HCT116 (cell line): Measurements from ENCODE around the gene C15orf62. TPM values are rescaled to one million over a fixed set of nuclear protein-coding genes. Genes with fewer than 3 reads are reported as not detected.

ENCODE experiments used
- ATAC-seq: fragments of 200-7000 bp; cut with Tn5 transposase; 2 replicates; pipeline ENCODE4 v1.9.1; 2020; ENCODE audit warnings: mild to moderate bottlenecking, moderate library complexity
- BruUV-seq: library from RNA; stranded (reverse); fragments of 400-500 nt; replicated peaks from 2 replicates; lab custom pipeline; 2021; lab: Mats Ljungman, UMichigan
- CTCF ChIA-PET: fragments of 300-600 bp; sonication (Branson Sonifier 250); formaldehyde crosslinking; loops from one replicate; lab custom pipeline; 2021; ENCODE audit warnings: antibody characterized with exemption; lab: Charles Lee
- POLR2A ChIA-PET: fragments of 300-600, 350-600 bp; sonication (Branson Sonifier 250); formaldehyde crosslinking; loops from one replicate; lab custom pipeline; 2021; ENCODE audit warnings: antibody characterized with exemption; lab: Charles Lee
- RAD21 ChIA-PET, 2 experiments: fragments of 300-600 bp; sonication (Branson Sonifier 250); formaldehyde crosslinking; loops; one replicate each; lab custom pipeline; 2023; ENCODE audit warnings: low total read pairs in 2 of 2; ENCODE audit not compliant: uncharacterized antibody in 2 of 2, unreplicated experiment in 2 of 2, low non-redundant PET in 1 of 2; lab: Charles Lee
- DNase-seq: peaks from one replicate; pipeline ENCODE4 v3.0.0-alpha.2; 2010; ENCODE audit warnings: low read depth, low spot score
- H2AFZ ChIP-seq: fragments of 200-600 bp; shearing (Covaris generic), sonication (generic); 2 replicates; pipeline ENCODE4 v1.6.1; 2017; ENCODE audit warnings: low read depth, mixed run types, mixed read lengths, antibody characterized with exemption, low read length; ENCODE audit not compliant: poor library complexity, severe bottlenecking
- H3K27ac ChIP-seq: 2 replicates; pipeline ENCODE4 v1.5.1; 2012; ENCODE audit warnings: low read depth, low read length
- H3K27me3 ChIP-seq: fragments of 200-600 bp; sonication (generic); 2 replicates; pipeline ENCODE4 v1.6.1; 2016; ENCODE audit warnings: mixed run types, low read length, mixed read lengths; ENCODE audit not compliant: insufficient read depth
- H3K36me3 ChIP-seq, 2 experiments: fragments of 200-500 bp in 1 of 2; fragments of 200-600 bp in 1 of 2; sonication (Bioruptor generic) in 1 of 2; sonication (generic) in 1 of 2; 2 replicates each; pipeline versions ENCODE4 v1.5.1 to v1.6.1; 2014 to 2016; ENCODE audit warnings: low read length in 2 of 2, inconsistent platforms in 1 of 2, mixed read lengths in 1 of 2, mixed run types in 1 of 2; ENCODE audit not compliant: insufficient read depth in 2 of 2, control insufficient read depth in 1 of 2
- H3K4me1 ChIP-seq, 2 experiments: fragments of 200-600 bp in 1 of 2; sonication (generic) in 1 of 2; 2 replicates each; pipeline versions ENCODE4 v1.5.1 to v1.6.1; 2012 to 2017; ENCODE audit warnings: low read length in 2 of 2, inconsistent platforms in 1 of 2, mild to moderate bottlenecking in 1 of 2, mixed read lengths in 1 of 2, mixed run types in 1 of 2, moderate library complexity in 1 of 2; ENCODE audit not compliant: insufficient read depth in 2 of 2, control insufficient read depth in 1 of 2
- H3K4me2 ChIP-seq: fragments of 200-600 bp; sonication (generic); 2 replicates; pipeline ENCODE4 v1.6.1; 2017; ENCODE audit warnings: mixed run types, low read length, mixed read lengths
- H3K4me3 ChIP-seq, 2 experiments: fragments of 200-600 bp in 1 of 2; sonication (generic) in 1 of 2; replicated peaks in 1 of 2; 2 replicates each; pipeline ENCODE4 v1.5.1; 2011 to 2016; ENCODE audit warnings: low read length in 2 of 2, control low read depth in 1 of 2, low read depth in 1 of 2, mild to moderate bottlenecking in 1 of 2, mixed read lengths in 1 of 2, mixed run types in 1 of 2
- H3K79me2 ChIP-seq: fragments of 200-600 bp; sonication (generic); 2 replicates; pipeline ENCODE4 v1.6.1; 2017; ENCODE audit warnings: mild to moderate bottlenecking, mixed run types, low read length, moderate library complexity, mixed read lengths; ENCODE audit not compliant: insufficient read depth
- H3K9ac ChIP-seq: fragments of 200-600 bp; sonication (generic); 2 replicates; pipeline ENCODE4 v1.6.1; 2016; ENCODE audit warnings: low read length, mixed read lengths
- H3K9me2 ChIP-seq: fragments of 200-600 bp; sonication (generic), shearing (Covaris generic); 2 replicates; pipeline ENCODE4 v1.6.1; 2017; ENCODE audit warnings: mixed run types, mild to moderate bottlenecking, moderate library complexity; ENCODE audit not compliant: insufficient read depth
- H3K9me3 ChIP-seq, 2 experiments: fragments of 200-500 bp in 1 of 2; fragments of 200-600 bp in 1 of 2; sonication (Bioruptor generic) in 1 of 2; sonication (generic) in 1 of 2; 2 replicates each; pipeline ENCODE4 v1.6.1; 2014 to 2017; ENCODE audit warnings: low read length in 2 of 2, mixed read lengths in 2 of 2, inconsistent platforms in 1 of 2, low read depth in 1 of 2, mild to moderate bottlenecking in 1 of 2, mixed run types in 1 of 2, moderate library complexity in 1 of 2; ENCODE audit not compliant: control insufficient read depth in 1 of 2, insufficient read depth in 1 of 2
- H4K20me1 ChIP-seq: fragments of 200-600 bp; sonication (generic), shearing (Covaris generic); 2 replicates; pipeline ENCODE4 v1.6.1; 2017; ENCODE audit warnings: mixed run types, mild to moderate bottlenecking, moderate library complexity; ENCODE audit not compliant: insufficient read depth
- CBX3 ChIP-seq: IDR thresholded peaks from 2 replicates; pipeline ENCODE4 v1.6.1; 2012; ENCODE audit warnings: low read depth
- CEBPB ChIP-seq: IDR thresholded peaks from 2 replicates; pipeline ENCODE4 v1.6.1; 2012; ENCODE audit warnings: low read depth
- EZH2phosphoT487 ChIP-seq: fragments of 200-600 bp; IDR thresholded peaks from 2 replicates; pipeline ENCODE4 v1.6.1; 2018; ENCODE audit warnings: antibody characterized with exemption, borderline replicate concordance
- POLR2AphosphoS5 ChIP-seq: IDR thresholded peaks from 2 replicates; pipeline ENCODE4 v1.6.1; 2011; ENCODE audit warnings: mild to moderate bottlenecking, low read depth, low read length, moderate library complexity
- TCF7L2 ChIP-seq: IDR thresholded peaks from 2 replicates; pipeline ENCODE4 v1.7.0; 2011; ENCODE audit warnings: borderline replicate concordance, inconsistent platforms; ENCODE audit not compliant: insufficient read depth, insufficient read length; ENCODE audit errors: extremely low read depth
- YY1 ChIP-seq: IDR thresholded peaks from 2 replicates; pipeline ENCODE4 v1.6.1; 2011; ENCODE audit warnings: low read length, low read depth, moderate library complexity, mild to moderate bottlenecking; ENCODE audit not compliant: insufficient replicate concordance; ENCODE audit errors: extremely low read depth
- ZFX ChIP-seq: fragments of 450-650 bp; IDR thresholded peaks from 2 replicates; pipeline ENCODE4 v1.6.1; 2017
- ZNF274 ChIP-seq: fragments of 200-500 bp; sonication (Bioruptor generic); IDR thresholded peaks from 2 replicates; pipeline ENCODE4 v1.6.1; 2014; ENCODE audit warnings: mild to moderate bottlenecking, low read depth, low read length, inconsistent platforms
- intact Hi-C: fragments of 100-400 bp; cut with micrococcal nuclease; formaldehyde crosslinking; loops from 2 replicates; pipeline ENCODE4 v1.10.0; 2022
- total RNA-seq: library from RNA; stranded (reverse); gene quantifications from one replicate; pipeline ENCODE4 v1.2.1, GENCODE V29; 2021; ENCODE audit not compliant: unreplicated experiment
- TF ChIP-seq, protein P1 (sequence below): IDR thresholded peaks from 2 replicates; pipeline ENCODE4 v1.6.1; 2012
- TF ChIP-seq, protein P2 (sequence below), 3 experiments: fragments of 200-600 bp in 1 of 3; sonication (generic) in 1 of 3; IDR thresholded peaks in 2 of 3; conservative IDR thresholded peaks in 1 of 3; 2 replicates each; pipeline ENCODE4 v1.5.1; 2012 to 2017; ENCODE audit warnings: low read depth in 2 of 3, low read length in 2 of 3, antibody characterized with exemption in 1 of 3, borderline replicate concordance in 1 of 3, control low read depth in 1 of 3, mild to moderate bottlenecking in 1 of 3, mixed read lengths in 1 of 3, mixed run types in 1 of 3, moderate library complexity in 1 of 3; ENCODE audit not compliant: insufficient read depth in 1 of 3

C15orf62 gene
- total RNA-seq, 1 experiment from 2014 or later = 0.10 TPM

DNA sequence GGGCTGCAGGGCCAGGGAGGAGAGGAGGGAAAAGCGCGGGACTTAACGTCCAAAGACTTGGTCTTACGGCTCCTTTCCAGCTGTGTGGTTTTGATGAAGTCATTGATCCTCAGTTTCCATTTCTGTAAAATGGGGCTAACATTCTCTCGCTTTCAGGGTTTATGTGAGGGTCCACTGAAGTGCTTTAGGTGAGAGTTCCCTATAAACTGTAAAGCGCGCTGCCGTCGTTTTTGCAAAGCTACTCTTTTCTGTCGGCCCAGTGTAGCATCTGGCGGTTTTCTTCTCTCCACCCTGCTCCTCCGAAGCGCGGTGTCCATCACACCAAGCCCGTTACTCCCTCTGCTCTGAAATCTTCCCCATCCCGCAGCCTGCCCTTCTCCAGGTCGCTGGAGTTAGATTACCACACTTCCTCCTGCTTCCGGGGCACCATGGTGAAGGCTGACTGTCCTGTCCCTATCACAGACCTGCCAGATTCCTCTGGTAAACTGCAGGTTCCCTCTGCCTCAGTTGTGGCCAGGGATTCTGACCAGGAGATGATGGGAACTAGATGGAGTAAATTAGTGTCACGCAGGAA, 38.2 kb downstream of the C15orf62 start:
- Histone ChIP-seq H3K9me3 (no peaks in the 10 kb centered on the region), H3K36me3 (no peaks in the 10 kb centered on the region; a peak in 2 of 4 replicates), H4K20me1 (no peaks in the 10 kb centered on the region), H3K9ac (peak overlapping the region; percentile 97), H3K4me3 (peak overlapping the region; percentile 97 to 100), H3K27me3 (no peaks in the 10 kb centered on the region), H3K4me1 (peaks cover 7 to 17% of the 10 kb centered on the region in 2 experiments; a peak in 3 of 4 replicates), H3K79me2 (peaks cover 22% of the 10 kb centered on the region), H3K9me2 (no peaks in the 10 kb centered on the region), H3K27ac (peak overlapping the region; percentile 97), H3K4me2 (peak overlapping the region; percentile 93), H2AFZ (no peak overlapping the region)
- no peak for ATAC-seq
- POLR2A ChIA-PET = interaction anchor here (1.3 to 1.6 kb wide), 3 partner anchors 14 to 65 kb away, joined by 3 to 9 read pairs (median 4); no protein-coding TSS in a partner anchor
- TSS peak; percentile 53 for BruUV-seq
- CTCF ChIA-PET = interaction anchor here (1.2 to 2.2 kb wide), 3 partner anchors 51 to 65 kb away, joined by 3 to 7 read pairs (median 4); no protein-coding TSS in a partner anchor
- RAD21 ChIA-PET = no interaction called here
- intact Hi-C loops = no loop called here
- TF ChIP-seq TCF7L2 (no peak), POLR2AphosphoS5 (no peak; the same call in 1 of the 2 replicates), CBX3 (no peak), ZFX (no peak)
- TF ChIP-seq, protein P1, sequence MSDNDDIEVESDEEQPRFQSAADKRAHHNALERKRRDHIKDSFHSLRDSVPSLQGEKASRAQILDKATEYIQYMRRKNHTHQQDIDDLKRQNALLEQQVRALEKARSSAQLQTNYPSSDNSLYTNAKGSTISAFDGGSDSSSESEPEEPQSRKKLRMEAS = no peak
- DNase-seq = no peak

DNA sequence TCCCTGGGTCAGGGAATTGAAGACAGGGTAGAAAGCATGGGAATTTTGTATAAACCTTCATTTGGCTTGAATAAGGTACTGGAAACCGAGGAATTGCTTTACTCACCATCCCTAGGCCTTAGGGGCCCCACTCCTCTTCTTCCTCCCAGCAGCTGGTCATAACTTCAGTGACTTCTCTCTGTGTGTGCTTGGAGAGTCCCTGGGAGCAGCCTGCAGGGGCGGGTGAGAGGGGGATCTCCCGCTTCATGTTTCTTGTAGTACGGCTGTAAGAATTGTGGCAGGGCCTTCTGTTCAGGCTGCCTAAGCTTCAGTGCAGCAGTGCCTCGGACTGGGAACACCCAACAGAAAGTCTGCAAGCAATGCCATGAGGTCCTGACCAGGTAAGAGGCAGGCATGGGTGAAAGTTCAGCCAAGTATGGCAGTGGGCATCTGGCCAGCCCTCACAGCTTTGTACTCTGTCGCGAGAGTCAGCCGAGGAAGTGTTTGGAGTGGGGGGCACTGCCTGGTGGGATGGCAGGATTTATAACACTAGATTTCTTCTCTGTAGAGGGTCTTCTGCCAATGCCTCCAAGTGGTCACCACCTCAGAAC, 39.2 kb downstream of the C15orf62 start:
- ChIA-PET RAD21 (no interaction called here), CTCF (interaction anchor here (1.4 kb wide), 1 partner anchor 64 kb away, joined by 4 read pairs; no protein-coding TSS in a partner anchor), POLR2A (no interaction called here)
- Histone ChIP-seq H3K79me2 (peaks cover 16% of the 10 kb centered on the region), H3K36me3 (no peaks in the 10 kb centered on the region; a peak in 2 of 4 replicates), H3K4me1 (peaks cover 5 to 17% of the 10 kb centered on the region in 2 experiments; a peak in 3 of 4 replicates), H3K27me3 (no peaks in the 10 kb centered on the region), H2AFZ (no peak overlapping the region), H3K9ac (no peak overlapping the region), H4K20me1 (no peaks in the 10 kb centered on the region), H3K9me3 (no peaks in the 10 kb centered on the region), H3K4me2 (peak overlapping the region; percentile 93; the same call in 1 of the 2 replicates), H3K27ac (no peak overlapping the region), H3K9me2 (no peaks in the 10 kb centered on the region), H3K4me3 (no peak overlapping the region)
- DNase-seq (no peak), ATAC-seq (no peak)
- no TSS peak for BruUV-seq
- intact Hi-C loops = no loop called here
- TF ChIP-seq CEBPB = no peak
- no peak for TF ChIP-seq EZH2phosphoT487
- TF ChIP-seq POLR2AphosphoS5 = no peak
- TF ChIP-seq, protein P2, sequence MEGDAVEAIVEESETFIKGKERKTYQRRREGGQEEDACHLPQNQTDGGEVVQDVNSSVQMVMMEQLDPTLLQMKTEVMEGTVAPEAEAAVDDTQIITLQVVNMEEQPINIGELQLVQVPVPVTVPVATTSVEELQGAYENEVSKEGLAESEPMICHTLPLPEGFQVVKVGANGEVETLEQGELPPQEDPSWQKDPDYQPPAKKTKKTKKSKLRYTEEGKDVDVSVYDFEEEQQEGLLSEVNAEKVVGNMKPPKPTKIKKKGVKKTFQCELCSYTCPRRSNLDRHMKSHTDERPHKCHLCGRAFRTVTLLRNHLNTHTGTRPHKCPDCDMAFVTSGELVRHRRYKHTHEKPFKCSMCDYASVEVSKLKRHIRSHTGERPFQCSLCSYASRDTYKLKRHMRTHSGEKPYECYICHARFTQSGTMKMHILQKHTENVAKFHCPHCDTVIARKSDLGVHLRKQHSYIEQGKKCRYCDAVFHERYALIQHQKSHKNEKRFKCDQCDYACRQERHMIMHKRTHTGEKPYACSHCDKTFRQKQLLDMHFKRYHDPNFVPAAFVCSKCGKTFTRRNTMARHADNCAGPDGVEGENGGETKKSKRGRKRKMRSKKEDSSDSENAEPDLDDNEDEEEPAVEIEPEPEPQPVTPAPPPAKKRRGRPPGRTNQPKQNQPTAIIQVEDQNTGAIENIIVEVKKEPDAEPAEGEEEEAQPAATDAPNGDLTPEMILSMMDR (IDR thresholded peaks at IDR 0.05 in 2 of 3, conservative IDR thresholded peaks at IDR 0.05 in 1 of 3; ENCODE audit: borderline replicate concordance in 1 of 3, insufficient read depth in 1 of 3, low read depth in 2 of 3, low read length in 2 of 3) = no peak
- no peak for TF ChIP-seq ZFX
- TF ChIP-seq, protein P1 = no peak
- no peak for TF ChIP-seq YY1
- TF ChIP-seq ZNF274 = no peak
